HG03520 (cell line): ENCODE results near the gene ZNF575.

Experiments used
- ATAC-seq: cut with Tn5 transposase; IDR thresholded peaks from one replicate; pipeline ENCODE4 v1.9.1; 2021; ENCODE audit warnings: mild to moderate bottlenecking, moderate library complexity; ENCODE audit not compliant: unreplicated experiment

The ZNF575 gene, protein sequence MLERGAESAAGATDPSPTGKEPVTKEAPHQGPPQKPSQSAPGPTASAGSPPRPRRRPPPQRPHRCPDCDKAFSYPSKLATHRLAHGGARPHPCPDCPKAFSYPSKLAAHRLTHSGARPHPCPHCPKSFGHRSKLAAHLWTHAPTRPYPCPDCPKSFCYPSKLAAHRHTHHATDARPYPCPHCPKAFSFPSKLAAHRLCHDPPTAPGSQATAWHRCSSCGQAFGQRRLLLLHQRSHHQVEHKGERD

GRCh38 chr19:43532962-43533545 lies at the start of gene ZNF575:
Gene ZNF575, plus strand, starts transcription at chr19:43533188. Its CDS starts 1,235 bp downstream, at chr19:43534423.
- peak; percentile 51 for ATAC-seq

GRCh38 chr19:43483281-43483680 lies 49.7 kb upstream of the ZNF575 start:
- ATAC-seq: no peak

- ATAC-seq: no peak
Observed at GRCh38 chr19:43485951-43486350, 47.0 kb upstream of the ZNF575 start.

GRCh38 chr19:43486412-43486811 lies 46.6 kb upstream of the ZNF575 start:
- no peak for ATAC-seq

- no peak for ATAC-seq
Observed at GRCh38 chr19:43488179-43488578, 44.8 kb upstream of the ZNF575 start.

DNA sequence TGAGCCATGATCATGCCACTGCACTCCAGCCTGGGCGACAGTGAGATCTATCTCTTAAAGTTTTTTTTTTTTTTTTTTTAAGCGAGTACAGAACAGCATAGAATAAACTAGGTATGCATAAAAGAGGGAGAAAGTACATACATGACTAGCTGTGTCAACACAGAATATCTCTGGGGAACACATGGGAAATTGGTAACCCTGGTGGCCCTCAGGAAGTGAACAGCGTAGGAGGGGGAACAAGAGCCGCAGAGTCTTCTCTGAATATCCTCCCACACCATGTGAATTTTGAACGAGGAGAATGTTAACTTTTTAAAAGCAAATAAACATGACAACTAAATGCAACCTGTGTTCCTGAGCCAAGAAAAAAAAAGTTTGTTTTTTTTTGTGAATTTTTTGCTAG lies 43.7 kb upstream of the ZNF575 start:
- no peak for ATAC-seq

DNA sequence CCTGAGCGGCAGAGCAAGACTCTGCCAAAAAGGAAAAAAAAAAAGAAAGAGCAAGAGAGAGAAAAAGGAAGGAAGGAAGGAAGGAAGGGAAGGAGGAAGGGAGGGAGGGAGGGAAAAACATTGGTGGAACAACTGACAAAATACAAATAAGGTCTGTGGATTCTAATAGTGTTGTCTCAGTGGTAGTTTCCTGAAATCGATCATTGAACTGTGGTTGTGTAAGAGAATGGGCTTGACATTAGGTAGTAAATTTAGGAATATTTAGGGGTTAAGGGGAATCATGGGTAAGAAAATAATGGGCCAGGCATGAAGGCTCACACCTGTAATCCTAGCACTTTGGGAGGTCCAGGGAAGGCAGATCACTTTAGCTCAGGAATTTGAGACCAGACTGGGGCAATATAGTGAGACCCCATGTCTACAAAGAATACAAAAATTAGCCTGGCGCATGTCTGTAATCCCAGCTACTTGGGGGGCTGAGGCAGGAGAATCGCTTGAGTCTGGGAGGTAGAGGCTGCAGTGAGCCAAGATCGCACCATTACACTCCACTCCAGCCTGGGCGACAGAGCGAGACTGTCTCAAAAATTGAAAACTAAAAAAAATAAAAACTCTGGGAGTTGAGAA lies 42.9 kb upstream of the ZNF575 start:
- no peak for ATAC-seq

DNA sequence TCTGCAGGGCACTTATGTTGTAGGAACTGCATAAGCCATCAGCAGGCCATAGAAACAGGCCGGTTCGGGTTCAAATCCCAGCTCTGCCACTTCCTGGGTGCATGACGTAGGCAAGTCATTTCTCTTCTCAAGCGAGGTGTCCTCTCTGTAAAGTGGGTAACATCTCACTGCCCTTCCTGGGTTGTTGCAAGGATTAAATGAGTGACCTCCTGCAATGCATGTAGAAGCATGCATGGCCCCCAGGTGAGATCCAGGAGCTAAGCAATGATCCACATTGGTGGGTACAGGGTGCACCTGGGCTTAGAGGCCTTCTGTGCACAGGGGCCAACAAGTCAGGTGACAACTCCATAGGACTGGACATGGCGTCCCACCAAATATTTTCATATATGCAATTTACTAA lies 42.2 kb upstream of the ZNF575 start:
- no peak for ATAC-seq

DNA sequence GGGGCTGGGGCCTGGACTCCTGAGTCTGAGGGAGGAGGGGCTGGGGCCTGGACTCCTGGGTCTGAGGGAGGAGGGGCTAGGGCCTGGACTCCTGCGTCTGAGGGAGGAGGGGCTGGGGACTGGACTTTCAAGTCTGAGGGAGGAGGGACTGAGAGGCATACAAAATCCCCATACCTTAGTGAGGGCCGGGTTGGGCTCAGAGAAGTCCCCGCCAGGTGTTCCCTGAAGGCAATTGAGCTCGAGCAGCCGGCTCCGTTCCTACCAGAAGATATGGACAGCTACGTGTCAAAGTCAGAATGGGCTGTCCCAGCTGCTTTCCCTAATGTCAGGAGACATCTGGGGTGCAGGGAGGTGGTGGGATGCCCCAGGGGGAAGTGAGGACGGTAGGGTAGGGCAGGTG lies 37.9 kb upstream of the ZNF575 start:
- no peak for ATAC-seq

DNA sequence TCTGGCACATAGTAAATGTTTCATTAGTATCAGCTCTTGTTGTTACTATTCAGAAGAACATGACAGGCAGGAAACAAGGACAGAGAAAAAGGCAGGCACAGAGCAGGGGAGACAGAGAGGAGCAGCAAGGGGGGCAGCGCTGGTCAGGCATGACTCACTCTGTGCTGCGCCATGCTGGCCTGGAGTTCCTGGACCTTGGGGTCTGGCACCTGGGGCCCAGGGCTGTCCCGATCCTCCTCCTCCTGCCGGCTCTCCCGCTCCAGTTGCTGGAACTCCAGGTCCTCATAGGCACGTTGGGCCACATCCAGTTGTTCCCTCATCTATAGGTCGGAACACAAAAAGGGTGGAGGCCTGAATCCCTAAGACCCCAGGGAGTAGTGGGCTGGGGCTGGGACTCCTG lies 36.0 kb upstream of the ZNF575 start:
- ATAC-seq: no peak

DNA sequence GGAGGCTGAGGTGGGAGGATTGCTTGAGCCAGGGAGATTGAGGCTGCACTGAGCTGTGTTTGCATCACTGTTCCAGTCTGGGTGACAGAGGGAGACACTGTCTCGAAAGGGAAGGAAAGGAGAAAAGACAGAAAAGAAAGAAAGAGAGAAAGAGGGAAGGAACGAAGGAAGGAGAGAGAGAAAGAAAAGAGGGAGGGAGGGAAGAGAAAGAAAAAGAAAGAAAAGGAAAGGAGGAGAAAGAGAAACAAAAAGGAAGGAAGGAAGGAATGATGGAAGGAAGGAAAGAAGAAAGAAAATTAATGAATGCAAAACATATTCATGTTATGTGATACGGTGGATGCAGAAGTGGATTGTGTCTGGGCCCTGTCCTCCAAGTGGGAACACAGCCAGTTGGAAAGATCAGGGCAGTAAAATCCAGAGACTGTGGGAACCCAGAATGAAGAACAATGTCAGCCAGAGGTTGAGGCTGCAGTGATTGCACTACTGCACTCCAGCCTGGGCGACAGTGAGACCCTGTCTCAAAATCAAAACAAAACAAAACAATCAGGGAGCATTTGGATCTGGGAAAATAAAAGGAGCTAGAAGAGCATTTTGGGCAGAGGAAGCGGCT lies 34.6 kb upstream of the ZNF575 start:
- no peak for ATAC-seq

DNA sequence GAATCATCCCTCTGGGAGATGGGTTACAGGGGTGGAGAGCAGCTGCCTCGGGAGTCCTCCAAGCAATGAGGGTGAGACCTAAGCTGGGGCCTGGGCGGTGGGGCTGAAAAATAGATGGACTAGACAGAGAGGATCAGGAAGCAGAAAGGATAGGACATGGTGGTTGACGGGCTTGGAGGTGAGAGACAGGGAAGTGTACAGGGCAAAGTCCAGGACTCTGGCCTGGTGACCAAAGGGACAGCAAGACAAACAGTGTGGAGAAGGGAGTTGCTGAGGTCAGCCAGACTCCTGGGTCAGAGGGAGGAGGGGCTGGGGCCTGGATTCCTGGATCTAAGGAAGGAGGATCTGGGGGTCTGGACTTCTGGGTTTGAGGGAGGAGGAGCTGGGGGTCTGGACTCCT lies 33.9 kb upstream of the ZNF575 start:
- ATAC-seq: no peak

- ATAC-seq: no peak
Observed at GRCh38 chr19:43501661-43502418, 31.1 kb upstream of the ZNF575 start.

DNA sequence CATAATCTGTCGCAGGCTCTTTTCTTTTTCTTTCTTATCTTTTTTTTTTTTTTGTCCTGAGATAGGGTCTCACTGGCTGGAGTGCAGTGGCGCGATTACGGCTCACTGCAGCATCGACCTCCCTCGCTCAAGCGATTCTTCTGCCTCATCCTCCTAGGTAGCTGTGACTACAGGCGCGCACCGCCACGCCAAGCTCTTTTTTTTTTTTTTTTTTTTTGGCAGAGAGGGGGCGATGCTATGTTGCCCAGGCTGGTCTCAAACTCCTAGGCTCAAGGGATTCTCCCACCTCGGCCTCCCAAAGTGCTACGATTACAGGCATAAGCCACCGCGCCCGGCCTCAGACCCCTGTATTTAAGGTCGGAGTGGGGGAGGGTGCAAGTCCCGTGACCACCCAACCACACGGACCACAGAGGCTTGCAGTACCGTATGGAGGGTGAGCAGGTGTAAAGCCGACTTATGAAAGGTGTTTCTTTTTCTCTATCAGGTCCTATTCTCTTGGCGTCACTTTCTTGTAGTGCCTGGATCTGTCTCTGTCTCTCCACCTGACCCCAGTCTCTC lies 30.5 kb upstream of the ZNF575 start:
- ATAC-seq: no peak

DNA sequence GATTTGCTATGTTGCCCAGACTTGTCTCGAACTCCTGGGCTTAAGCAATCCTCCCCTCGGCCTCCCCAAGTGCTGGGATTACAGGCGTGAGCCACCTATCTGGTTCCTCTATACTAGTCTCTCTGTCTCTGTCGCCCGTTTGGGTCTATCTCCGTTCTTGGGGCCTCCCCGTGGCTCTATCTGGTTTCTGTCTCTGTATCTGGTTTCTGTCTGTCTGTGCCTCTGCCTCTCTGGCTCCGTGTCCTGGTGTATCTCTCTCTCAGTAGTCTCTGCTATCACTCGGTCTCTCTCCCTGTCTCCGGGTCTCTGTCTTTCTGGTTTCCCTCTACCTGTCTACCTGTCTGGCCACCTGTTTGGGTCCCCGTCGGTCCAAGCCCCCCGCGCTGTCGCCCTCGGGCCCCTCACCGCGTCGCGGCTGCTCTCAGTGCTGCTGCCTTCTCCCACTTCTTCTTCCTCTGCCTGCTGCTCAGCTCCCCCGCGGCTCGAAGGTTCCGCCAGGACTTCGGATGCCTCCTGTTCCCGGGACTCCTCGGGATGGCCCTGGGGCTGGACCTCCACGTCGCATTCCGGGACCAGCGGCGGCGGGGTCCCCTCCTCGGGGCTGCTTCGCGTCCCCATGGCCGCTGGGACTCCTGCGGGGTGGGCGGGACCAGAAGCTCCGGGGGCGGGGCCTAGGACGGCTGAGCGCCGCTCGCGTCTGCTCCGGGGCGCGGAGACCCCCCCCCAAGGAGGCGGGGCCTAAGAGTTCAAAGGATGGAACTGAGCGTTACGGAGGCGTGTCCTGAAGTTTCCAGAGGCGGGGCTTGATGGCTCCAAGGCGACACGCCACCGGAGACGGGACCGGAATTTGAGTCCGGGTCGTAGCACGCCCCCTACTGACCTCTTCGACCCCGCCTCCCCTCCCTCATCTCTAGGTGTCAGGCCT lies 29.2 kb upstream of the ZNF575 start:
- ATAC-seq: peak; percentile 83

DNA sequence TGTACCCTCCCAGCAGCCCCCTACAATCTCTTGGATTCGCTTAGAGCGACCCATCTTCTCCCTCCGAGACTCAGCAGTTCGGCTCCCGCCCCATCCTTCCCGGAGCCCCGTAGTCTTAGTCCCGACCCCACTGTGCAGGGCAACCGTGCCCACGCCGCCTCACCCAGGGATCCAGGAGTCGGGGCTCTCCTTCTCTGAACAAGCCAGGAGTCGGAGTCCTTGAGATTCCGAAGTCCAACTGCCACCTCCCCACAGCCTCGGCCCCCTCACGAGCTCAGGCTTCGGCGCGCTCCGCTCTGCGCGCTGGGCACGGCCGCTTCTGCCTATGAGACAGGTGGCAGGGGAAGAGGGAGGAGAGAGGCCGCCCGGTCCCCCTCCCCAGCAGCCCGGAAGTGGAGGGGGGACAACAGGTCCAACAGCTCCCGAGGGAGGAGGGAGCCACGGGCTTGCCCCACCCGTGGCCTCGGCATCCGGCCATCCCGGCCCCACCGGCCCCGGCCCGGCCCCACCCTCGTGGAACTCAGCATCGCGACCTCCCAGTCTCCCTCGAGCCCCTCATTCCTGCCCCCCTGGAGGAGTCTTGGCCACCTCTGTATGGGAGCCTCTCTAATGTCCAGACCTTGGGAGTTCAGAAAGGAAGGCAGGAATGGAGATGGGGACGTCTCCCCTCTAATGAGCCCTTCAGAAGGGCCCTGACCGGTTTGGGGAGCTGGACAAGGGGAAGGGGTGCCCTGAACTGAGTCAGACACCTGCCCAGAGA lies 28.4 kb upstream of the ZNF575 start, which contains the start of gene PHLDB3:
Gene PHLDB3, minus strand, starts transcription at position 321 of the 760 bp plus-strand sequence. CDS start 628 bp downstream, outside the sequence.
- ATAC-seq: peak; percentile 10

DNA sequence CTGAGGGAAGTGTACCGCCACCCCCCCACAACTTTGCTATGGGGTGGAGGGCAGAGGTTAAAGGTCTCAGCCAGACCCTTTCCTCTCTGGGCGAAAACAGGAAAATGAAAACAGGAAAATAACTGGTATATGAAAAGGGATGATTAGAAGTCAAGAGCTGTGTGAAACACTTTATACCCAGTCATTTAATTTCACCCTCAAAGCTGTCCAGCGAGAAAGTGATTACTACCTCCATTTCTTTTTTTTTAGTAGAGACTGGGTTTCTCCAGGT lies 27.9 kb upstream of the ZNF575 start:
- no peak for ATAC-seq

- no peak for ATAC-seq
Observed at GRCh38 chr19:43505941-43506340, 27.0 kb upstream of the ZNF575 start.

- ATAC-seq: no peak
Observed at GRCh38 chr19:43506629-43507028, 26.4 kb upstream of the ZNF575 start.
